SK-N-SH treated with all-trans-retinoic acid at 6 μM for 48 hours (cell line): ENCODE measurements around the gene SIAH1.
"Not testable (repeated sequence)": the region's sequence is repeated elsewhere in the genome, so short reads cannot be mapped to it uniquely, and the experiment has no call there.

Source experiments
- ARNTL ChIP-seq: fragments of 450-650 bp; formaldehyde crosslinking; IDR thresholded peaks from 2 replicates; pipeline ENCODE4 v1.5.0; 2020; ENCODE audit warnings: low read depth, mild to moderate bottlenecking, moderate library complexity, borderline replicate concordance
- BACH2 ChIP-seq: fragments of 250-450 bp; sonication (Bioruptor Pico); IDR thresholded peaks from 2 replicates; pipeline ENCODE4 v1.9.0; 2021; ENCODE audit warnings: mild to moderate bottlenecking, borderline replicate concordance
- ISL1 ChIP-seq: fragments of 250-450 bp; sonication (Bioruptor Pico); IDR thresholded peaks from 2 replicates; pipeline ENCODE4 v2.1.2; 2022; ENCODE audit warnings: mild to moderate bottlenecking, moderate library complexity
- OSR1 ChIP-seq: fragments of 250-450 bp; sonication (Bioruptor Pico); IDR thresholded peaks from 2 replicates; pipeline ENCODE4 v1.8.0; 2022; ENCODE audit warnings: moderate library complexity, mild to moderate bottlenecking, inconsistent platforms
- RARB ChIP-seq: fragments of 250-450 bp; sonication (Bioruptor Pico); IDR thresholded peaks from 2 replicates; pipeline ENCODE4 v1.8.0; 2021; ENCODE audit warnings: mild to moderate bottlenecking, moderate library complexity
- SNAI2 ChIP-seq: fragments of 250-450 bp; sonication (Bioruptor Pico); IDR thresholded peaks from 2 replicates; pipeline ENCODE4 v1.5.0; 2020; ENCODE audit warnings: mild to moderate bottlenecking, moderate library complexity
- ZFP3 ChIP-seq: fragments of 250-450 bp; sonication (Bioruptor Pico); IDR thresholded peaks from 2 replicates; pipeline ENCODE4 v1.5.0; 2020; ENCODE audit warnings: mild to moderate bottlenecking, moderate library complexity
- ZFP30 ChIP-seq: fragments of 450-650 bp; formaldehyde crosslinking; IDR thresholded peaks from 2 replicates; pipeline ENCODE4 v1.5.0; 2022; ENCODE audit warnings: mild to moderate bottlenecking, moderate library complexity
- ZNF565 ChIP-seq: fragments of 450-650 bp; formaldehyde crosslinking; conservative IDR thresholded peaks from 2 replicates; pipeline ENCODE4 v1.5.0; 2020; ENCODE audit warnings: low read depth, mild to moderate bottlenecking, moderate library complexity
- ZNF70 ChIP-seq: fragments of 450-650 bp; formaldehyde crosslinking; IDR thresholded peaks from 2 replicates; pipeline ENCODE4 v1.5.0; 2020; ENCODE audit warnings: mild to moderate bottlenecking, moderate library complexity
- TF ChIP-seq, protein P1 (sequence below): fragments of 250-450 bp; sonication (Bioruptor Pico); IDR thresholded peaks from 2 replicates; pipeline ENCODE4 v1.5.1; 2020; ENCODE audit warnings: low read depth, mild to moderate bottlenecking, moderate library complexity
- TF ChIP-seq, protein P2 (sequence below): fragments of 250-450 bp; sonication (Bioruptor Pico); IDR thresholded peaks from 2 replicates; pipeline ENCODE4 v1.8.0; 2020; ENCODE audit warnings: mild to moderate bottlenecking, moderate library complexity, borderline replicate concordance

DNA sequence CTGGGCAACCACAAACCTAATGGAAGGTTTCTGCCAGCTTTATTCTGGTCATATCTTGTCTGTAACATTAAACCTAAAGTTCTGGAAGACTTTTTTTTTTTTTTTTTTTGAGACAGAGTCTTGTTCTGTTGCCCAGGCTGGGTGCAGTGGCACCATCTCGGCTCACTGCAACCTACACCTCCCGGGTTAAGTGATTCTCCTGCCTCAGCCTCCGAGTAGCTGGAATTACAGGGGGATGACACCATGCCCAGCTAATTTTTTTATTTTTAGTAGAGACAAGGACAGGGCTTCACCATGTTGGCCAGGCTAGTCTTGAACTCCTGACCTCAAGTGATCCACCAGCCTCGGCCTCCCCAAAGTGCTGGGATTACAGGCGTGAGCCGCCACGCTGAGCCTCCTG lies 7.9 kb downstream of the SIAH1 start:
- TF ChIP-seq, protein P1, sequence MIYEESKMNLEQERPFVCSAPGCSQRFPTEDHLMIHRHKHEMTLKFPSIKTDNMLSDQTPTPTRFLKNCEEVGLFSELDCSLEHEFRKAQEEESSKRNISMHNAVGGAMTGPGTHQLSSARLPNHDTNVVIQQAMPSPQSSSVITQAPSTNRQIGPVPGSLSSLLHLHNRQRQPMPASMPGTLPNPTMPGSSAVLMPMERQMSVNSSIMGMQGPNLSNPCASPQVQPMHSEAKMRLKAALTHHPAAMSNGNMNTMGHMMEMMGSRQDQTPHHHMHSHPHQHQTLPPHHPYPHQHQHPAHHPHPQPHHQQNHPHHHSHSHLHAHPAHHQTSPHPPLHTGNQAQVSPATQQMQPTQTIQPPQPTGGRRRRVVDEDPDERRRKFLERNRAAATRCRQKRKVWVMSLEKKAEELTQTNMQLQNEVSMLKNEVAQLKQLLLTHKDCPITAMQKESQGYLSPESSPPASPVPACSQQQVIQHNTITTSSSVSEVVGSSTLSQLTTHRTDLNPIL, result not testable (repeated sequence)
- not testable (repeated sequence) for TF ChIP-seq ZFP3 (CRISPR knock-in tag); BACH2 (CRISPR knock-in tag); RARB (CRISPR knock-in tag); ARNTL; SNAI2 (CRISPR knock-in tag); ZFP30; ZNF70 (CRISPR knock-in tag); ISL1 (CRISPR knock-in tag); OSR1 (CRISPR knock-in tag); ZNF565 (CRISPR knock-in tag)
- TF ChIP-seq, protein P2, sequence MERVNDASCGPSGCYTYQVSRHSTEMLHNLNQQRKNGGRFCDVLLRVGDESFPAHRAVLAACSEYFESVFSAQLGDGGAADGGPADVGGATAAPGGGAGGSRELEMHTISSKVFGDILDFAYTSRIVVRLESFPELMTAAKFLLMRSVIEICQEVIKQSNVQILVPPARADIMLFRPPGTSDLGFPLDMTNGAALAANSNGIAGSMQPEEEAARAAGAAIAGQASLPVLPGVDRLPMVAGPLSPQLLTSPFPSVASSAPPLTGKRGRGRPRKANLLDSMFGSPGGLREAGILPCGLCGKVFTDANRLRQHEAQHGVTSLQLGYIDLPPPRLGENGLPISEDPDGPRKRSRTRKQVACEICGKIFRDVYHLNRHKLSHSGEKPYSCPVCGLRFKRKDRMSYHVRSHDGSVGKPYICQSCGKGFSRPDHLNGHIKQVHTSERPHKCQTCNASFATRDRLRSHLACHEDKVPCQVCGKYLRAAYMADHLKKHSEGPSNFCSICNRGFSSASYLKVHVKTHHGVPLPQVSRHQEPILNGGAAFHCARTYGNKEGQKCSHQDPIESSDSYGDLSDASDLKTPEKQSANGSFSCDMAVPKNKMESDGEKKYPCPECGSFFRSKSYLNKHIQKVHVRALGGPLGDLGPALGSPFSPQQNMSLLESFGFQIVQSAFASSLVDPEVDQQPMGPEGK, result not testable (repeated sequence)
